ENCODE measurements around the gene C19orf67.

The C19orf67 gene

DNA sequence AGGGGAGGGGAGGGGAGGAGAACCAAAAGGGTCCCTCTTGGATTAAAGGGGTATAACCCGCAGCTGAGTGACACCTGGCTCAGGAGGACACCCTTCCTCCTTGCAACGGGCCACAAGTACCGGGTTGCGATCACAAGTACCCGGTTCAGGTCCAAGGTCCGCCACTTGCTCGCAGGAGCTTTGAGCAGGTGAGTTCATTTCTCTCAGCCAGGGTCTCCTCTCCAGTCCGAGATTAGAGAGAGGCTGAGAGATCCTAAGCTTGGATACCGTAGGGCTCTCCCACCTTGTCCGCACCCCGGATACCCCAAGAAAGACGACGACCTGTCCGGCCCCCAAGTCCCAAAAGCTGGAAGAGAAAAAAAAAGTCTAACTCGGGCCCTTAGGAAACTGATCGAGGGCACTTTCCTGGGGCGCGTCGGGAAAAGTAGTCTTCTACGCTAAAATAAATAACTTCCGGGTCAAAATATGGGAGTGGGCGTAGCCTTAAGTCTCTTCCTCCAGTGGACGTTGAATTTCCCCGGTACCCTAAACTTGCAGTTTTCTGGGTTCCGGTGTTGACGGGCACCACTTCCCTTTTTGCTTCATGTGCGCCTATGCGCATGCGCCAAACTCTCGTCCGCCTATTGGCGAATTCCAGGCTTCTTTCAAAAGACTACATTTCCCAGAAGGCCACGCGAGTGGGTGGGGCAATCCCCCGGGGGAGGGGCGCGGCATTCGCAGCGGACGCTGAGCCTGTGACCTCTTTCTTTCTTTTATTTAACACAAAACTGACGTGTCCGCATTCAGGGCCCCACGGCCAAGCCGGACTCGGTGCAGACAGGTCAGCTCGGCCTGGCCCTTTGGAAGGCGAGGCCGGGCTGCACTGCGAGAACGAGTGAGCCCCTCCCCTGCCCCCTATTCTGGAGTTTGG, 4.4 kb downstream of the C19orf67 start (continued):
- TF ChIP-seq, protein P1, sequence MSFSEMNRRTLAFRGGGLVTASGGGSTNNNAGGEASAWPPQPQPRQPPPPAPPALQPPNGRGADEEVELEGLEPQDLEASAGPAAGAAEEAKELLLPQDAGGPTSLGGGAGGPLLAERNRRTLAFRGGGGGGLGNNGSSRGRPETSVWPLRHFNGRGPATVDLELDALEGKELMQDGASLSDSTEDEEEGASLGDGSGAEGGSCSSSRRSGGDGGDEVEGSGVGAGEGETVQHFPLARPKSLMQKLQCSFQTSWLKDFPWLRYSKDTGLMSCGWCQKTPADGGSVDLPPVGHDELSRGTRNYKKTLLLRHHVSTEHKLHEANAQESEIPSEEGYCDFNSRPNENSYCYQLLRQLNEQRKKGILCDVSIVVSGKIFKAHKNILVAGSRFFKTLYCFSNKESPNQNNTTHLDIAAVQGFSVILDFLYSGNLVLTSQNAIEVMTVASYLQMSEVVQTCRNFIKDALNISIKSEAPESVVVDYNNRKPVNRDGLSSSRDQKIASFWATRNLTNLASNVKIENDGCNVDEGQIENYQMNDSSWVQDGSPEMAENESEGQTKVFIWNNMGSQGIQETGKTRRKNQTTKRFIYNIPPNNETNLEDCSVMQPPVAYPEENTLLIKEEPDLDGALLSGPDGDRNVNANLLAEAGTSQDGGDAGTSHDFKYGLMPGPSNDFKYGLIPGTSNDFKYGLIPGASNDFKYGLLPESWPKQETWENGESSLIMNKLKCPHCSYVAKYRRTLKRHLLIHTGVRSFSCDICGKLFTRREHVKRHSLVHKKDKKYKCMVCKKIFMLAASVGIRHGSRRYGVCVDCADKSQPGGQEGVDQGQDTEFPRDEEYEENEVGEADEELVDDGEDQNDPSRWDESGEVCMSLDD (tag by site-specific recombination; IDR thresholded peaks at IDR 0.05): peak; percentile 89
- TF ChIP-seq ZNF658 (tag by site-specific recombination; IDR thresholded peaks at IDR 0.05): no peak
- no peak for TF ChIP-seq ZFP69B (tag by site-specific recombination; IDR thresholded peaks at IDR 0.05)
- no peak for TF ChIP-seq RBAK (tag by site-specific recombination; IDR thresholded peaks at IDR 0.05)
- peak; percentile 96 for TF ChIP-seq KLF8 (tag by site-specific recombination; IDR thresholded peaks at IDR 0.05)
- no peak for TF ChIP-seq ZNF121 (tag by site-specific recombination; IDR thresholded peaks at IDR 0.05)
- TF ChIP-seq ZNF16 (tag by site-specific recombination; IDR thresholded peaks at IDR 0.05; ENCODE audit: low read depth): no peak
- TF ChIP-seq ZNF558 (tag by site-specific recombination; IDR thresholded peaks at IDR 0.05): no peak
- no peak for TF ChIP-seq BCL11A (tag by site-specific recombination; IDR thresholded peaks at IDR 0.05; ENCODE audit: low read depth)
- TF ChIP-seq, protein P2, sequence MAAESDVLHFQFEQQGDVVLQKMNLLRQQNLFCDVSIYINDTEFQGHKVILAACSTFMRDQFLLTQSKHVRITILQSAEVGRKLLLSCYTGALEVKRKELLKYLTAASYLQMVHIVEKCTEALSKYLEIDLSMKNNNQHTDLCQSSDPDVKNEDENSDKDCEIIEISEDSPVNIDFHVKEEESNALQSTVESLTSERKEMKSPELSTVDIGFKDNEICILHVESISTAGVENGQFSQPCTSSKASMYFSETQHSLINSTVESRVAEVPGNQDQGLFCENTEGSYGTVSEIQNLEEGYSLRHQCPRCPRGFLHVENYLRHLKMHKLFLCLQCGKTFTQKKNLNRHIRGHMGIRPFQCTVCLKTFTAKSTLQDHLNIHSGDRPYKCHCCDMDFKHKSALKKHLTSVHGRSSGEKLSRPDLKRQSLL (tag by site-specific recombination; IDR thresholded peaks at IDR 0.05): no peak
- TF ChIP-seq ZNF398 (tag by site-specific recombination; IDR thresholded peaks at IDR 0.05): no peak
- TF ChIP-seq ZNF473 (tag by site-specific recombination; IDR thresholded peaks at IDR 0.05): no peak
- no peak for TF ChIP-seq SALL2 (tag by site-specific recombination; IDR thresholded peaks at IDR 0.05; ENCODE audit: borderline replicate concordance)
- TF ChIP-seq KLF10 (tag by site-specific recombination; IDR thresholded peaks at IDR 0.05): peak; percentile 89
- no peak for TF ChIP-seq ZNF280C (tag by site-specific recombination; IDR thresholded peaks at IDR 0.05)
- no peak for TF ChIP-seq ZNF571 (tag by site-specific recombination; IDR thresholded peaks at IDR 0.05)
- no peak for TF ChIP-seq ZNF19 (tag by site-specific recombination; IDR thresholded peaks at IDR 0.05; ENCODE audit: low read depth)
- TF ChIP-seq ZNF670 (tag by site-specific recombination; IDR thresholded peaks at IDR 0.05; ENCODE audit: low read depth): no peak
- no peak for TF ChIP-seq ZNF488 (tag by site-specific recombination; IDR thresholded peaks at IDR 0.05)
- TF ChIP-seq ZBTB26 (tag by site-specific recombination; optimal IDR thresholded peaks at IDR 0.05): peak; percentile 8
- TF ChIP-seq ZNF830 (tag by site-specific recombination; IDR thresholded peaks at IDR 0.05; ENCODE audit: low read depth): no peak
- no peak for TF ChIP-seq ZNF114 (tag by site-specific recombination; IDR thresholded peaks at IDR 0.05)
- TF ChIP-seq, protein P3, sequence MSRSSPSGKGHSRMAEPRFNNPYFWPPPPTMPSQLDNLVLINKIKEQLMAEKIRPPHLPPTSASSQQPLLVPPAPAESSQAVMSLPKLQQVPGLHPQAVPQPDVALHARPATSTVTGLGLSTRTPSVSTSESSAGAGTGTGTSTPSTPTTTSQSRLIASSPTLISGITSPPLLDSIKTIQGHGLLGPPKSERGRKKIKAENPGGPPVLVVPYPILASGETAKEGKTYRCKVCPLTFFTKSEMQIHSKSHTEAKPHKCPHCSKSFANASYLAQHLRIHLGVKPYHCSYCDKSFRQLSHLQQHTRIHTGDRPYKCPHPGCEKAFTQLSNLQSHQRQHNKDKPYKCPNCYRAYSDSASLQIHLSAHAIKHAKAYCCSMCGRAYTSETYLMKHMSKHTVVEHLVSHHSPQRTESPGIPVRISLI (tag by site-specific recombination; IDR thresholded peaks at IDR 0.05): peak; percentile 80; the same call in 1 of the 2 replicates
- TF ChIP-seq ZNF791 (tag by site-specific recombination; IDR thresholded peaks at IDR 0.05): no peak
- TF ChIP-seq ZNF2 (tag by site-specific recombination; IDR thresholded peaks at IDR 0.05): no peak
- no peak for TF ChIP-seq REPIN1 (tag by site-specific recombination; IDR thresholded peaks at IDR 0.05; ENCODE audit: low read depth)
- TF ChIP-seq SP7 (tag by site-specific recombination; IDR thresholded peaks at IDR 0.05): no peak; the same call in 1 of the 2 replicates
- no peak for TF ChIP-seq ZNF792 (tag by site-specific recombination; IDR thresholded peaks at IDR 0.05)
- TF ChIP-seq SP2 (tag by site-specific recombination; IDR thresholded peaks at IDR 0.05): peak; percentile 93
